ENCODE results near the gene PPP1R3F. TPM values are rescaled to one million over a fixed set of nuclear protein-coding genes. Genes with fewer than 3 reads are reported as not detected.
"Not testable (repeated sequence)": the region's sequence is repeated elsewhere in the genome, so short reads cannot be mapped to it uniquely, and the experiment has no call there.

Gene PPP1R3F
- total RNA-seq, 1 donor from 2014 or later: 13.1 TPM

- not testable (repeated sequence) for H3K36me3 Mint-ChIP-seq (ENCODE audit: low read depth); DNase-seq (ENCODE audit: low read depth, low spot score); H3K4me1 Mint-ChIP-seq; H3K27ac Mint-ChIP-seq (ENCODE audit: unreplicated experiment); H3K9me3 Mint-ChIP-seq; H3K27me3 Mint-ChIP-seq (ENCODE audit: low read depth); H3K4me3 Mint-ChIP-seq
Measured at GRCh38 chrX:49331282-49331681, 61.7 kb downstream of the PPP1R3F start, which contains the start of gene GAGE13. Gene GAGE13 (plus strand): TSS chrX:49331582. CDS start chrX:49332738, 1,156 bp downstream.

GRCh38 chrX:49331841-49332240, 62.2 kb downstream of the PPP1R3F start:
- H3K27me3 Mint-ChIP-seq (ENCODE audit: low read depth); H3K4me1 Mint-ChIP-seq; H3K36me3 Mint-ChIP-seq (ENCODE audit: low read depth); H3K4me3 Mint-ChIP-seq; DNase-seq (ENCODE audit: low read depth, low spot score); H3K9me3 Mint-ChIP-seq; H3K27ac Mint-ChIP-seq (ENCODE audit: unreplicated experiment): not testable (repeated sequence)

Other genes with a start within 250 kb of the PPP1R3F start
- gene TFE3, start 226.4 kb upstream of the PPP1R3F start, total RNA-seq: 26.2 TPM in 2 replicates
- 13.8 and 14.7 TPM in 2 replicates for gene CCDC120, start 210.8 kb upstream of the PPP1R3F start, total RNA-seq
- gene PRAF2, start 195.8 kb upstream of the PPP1R3F start, total RNA-seq: 30.2 and 33.7 TPM in 2 replicates
- gene WDR45, start 189.9 kb upstream of the PPP1R3F start, total RNA-seq: 29.0 and 29.6 TPM in 2 replicates
- 17.8 and 20.9 TPM in 2 replicates for gene GPKOW, start 146.1 kb upstream of the PPP1R3F start, total RNA-seq
- gene MAGIX, start 107.0 kb upstream of the PPP1R3F start, total RNA-seq: 1.4 and 1.6 TPM in 2 replicates
- 0.75 and 0.89 TPM in 2 replicates for gene PLP2, start 97.9 kb upstream of the PPP1R3F start, total RNA-seq
- 3.3 and 4.2 TPM in 2 replicates for gene PRICKLE3, start 83.4 kb upstream of the PPP1R3F start, total RNA-seq
- gene SYP, start 69.6 kb upstream of the PPP1R3F start, total RNA-seq: 10.2 and 10.8 TPM in 2 replicates
- gene CACNA1F, start 36.5 kb upstream of the PPP1R3F start, total RNA-seq: 0.05 TPM in 1 of 2 replicates, not detected in the other
- 18.0 and 18.8 TPM in 2 replicates for gene CCDC22, start 34.3 kb upstream of the PPP1R3F start, total RNA-seq
- gene FOXP3, start 5.1 kb upstream of the PPP1R3F start, total RNA-seq: 0.26 and 0.39 TPM in 2 replicates
- gene GAGE10, start 33.9 kb downstream of the PPP1R3F start, total RNA-seq: not detected in 2 replicates
- not detected in 2 replicates for gene GAGE12J, start 52.2 kb downstream of the PPP1R3F start, total RNA-seq
- not detected in 2 replicates for gene GAGE13, start 61.8 kb downstream of the PPP1R3F start, total RNA-seq

Measured in neural crest cell (in vitro differentiated cells).